Endometrial microvascular endothelial cells (primary cell): Measurements from ENCODE around the gene YIPF3. TPM values are rescaled to one million over a fixed set of nuclear protein-coding genes. Genes with fewer than 3 reads are reported as not detected.
"Not testable (repeated sequence)": the region's sequence is repeated elsewhere in the genome, so short reads cannot be mapped to it uniquely, and the experiment has no call there.

ENCODE experiments used
- in situ Hi-C: cut with HindIII; loops from 2 replicates; pipeline ENCODE4 v1.10.0; 2017; ENCODE audit warnings: low sequenced_read_pairs, low pct_unique_long_range_greater_than_20kb; ENCODE audit errors: inconsistent ontology term
- total RNA-seq: library from RNA; depleted of rRNA; stranded (reverse); fragments of >200 nt; gene quantifications from one replicate; pipeline ENCODE4 v1.2.3, GENCODE V29; 2015; ENCODE audit errors: inconsistent ontology term

YIPF3 gene
- 102 TPM for total RNA-seq

DNA sequence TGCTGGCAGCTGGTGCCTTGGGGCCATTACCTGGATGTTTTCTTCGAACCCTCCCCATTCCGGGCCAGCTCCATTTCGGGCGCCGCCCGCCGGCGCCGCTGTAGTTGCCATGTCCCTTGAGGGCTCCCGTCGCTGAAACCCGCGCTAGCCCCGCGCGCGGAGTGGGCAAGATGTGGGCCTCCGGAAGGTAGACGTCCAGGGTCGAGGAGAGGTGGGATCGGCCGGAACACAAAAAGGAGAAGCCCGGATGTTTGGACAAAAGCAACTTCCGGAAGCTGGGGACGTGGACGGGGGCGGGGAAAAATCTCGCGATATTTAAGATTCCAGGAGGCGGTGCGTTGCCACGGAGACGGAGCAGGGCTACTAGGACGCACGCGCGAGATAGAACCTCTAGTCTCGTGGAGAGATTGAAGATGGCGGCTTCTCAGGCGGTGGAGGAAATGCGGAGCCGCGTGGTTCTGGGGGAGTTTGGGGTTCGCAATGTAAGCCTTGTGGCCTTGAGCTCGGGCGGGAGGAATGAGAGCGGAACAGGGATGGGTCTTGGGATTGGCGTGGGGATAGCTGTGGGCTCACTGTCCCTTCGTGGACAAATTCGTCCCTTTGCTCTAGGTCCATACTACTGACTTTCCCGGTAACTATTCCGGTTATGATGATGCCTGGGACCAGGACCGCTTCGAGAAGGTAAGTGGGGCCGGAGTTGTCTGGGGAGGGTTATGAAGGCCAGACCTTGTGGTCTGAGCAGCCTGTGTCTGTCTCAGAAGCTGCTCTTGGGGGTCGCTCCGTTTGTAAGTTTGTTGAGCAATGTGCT lies at the start of gene YIPF3, which contains the start of gene POLR1C:
Gene YIPF3 (minus strand): TSS at position 230 of the 808 bp plus-strand sequence. CDS start 119 bp downstream, at position 111.
Gene POLR1C (plus strand): TSS at position 393 of the 808 bp plus-strand sequence. CDS start 21 bp downstream, at position 414.
- in situ Hi-C loops = no loop called here

DNA sequence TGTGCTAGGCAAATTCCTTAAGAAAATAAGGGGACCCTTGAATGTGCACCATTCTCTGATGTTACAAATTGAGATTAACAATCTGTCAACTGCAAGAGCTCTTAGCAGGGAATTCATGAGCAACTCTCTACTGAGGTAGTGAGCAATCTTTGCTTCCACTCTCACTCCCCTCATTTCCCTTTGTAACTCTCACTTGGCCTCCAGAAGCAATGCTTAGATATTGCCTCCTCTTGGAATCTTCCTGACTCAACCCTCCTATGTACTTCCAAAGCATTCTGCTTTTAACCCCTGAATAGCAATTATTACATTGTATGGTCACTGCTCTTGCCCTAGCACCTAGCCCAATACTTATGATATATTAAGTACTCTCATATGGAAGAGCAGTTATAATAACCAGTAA lies 42.6 kb upstream of the YIPF3 start:
- in situ Hi-C loops = no loop called here

- in situ Hi-C loops = not testable (repeated sequence)
Observed at GRCh38 chr6:43557620-43558019, 40.9 kb upstream of the YIPF3 start.

GRCh38 chr6:43547222-43547621 lies 30.5 kb upstream of the YIPF3 start:
- in situ Hi-C loops = no loop called here

GRCh38 chr6:43544461-43544860 lies 27.7 kb upstream of the YIPF3 start:
- in situ Hi-C loops = no loop called here

DNA sequence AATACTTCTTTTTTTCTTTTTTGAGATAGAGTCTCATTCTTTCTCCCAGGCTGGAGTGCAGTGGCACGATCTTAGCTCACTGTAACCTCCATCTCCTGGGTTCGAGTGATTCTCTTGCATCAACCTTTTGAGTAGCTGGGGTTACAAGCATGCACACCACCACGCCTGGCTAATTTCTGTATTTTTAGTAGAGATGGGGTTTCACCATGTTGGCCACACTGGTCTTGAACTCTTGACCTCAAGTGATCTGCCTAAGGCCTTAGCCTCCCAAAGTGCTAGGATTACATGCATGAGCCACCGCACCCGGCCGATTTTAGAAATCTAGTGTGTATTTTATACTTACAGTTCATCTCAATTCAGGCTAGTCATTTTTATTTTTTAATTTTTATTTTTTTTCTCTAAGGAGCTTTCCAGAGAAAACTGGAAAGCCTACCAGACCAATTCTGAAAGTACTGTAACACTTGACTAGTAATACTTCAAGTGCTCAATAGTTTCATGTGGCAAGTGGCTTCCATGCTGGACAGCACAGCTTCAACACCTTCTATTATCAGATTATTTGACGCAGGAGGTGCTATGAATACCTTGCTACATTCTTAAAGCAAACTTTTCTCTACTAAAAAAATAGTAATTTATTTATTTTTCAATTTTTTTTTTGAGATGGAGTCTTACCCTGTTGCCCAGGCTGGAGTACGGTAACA lies 25.2 kb upstream of the YIPF3 start:
- in situ Hi-C loops = no loop called here

GRCh38 chr6:43540507-43540906 lies 23.8 kb upstream of the YIPF3 start:
- in situ Hi-C loops = no loop called here

GRCh38 chr6:43539409-43539808 lies 22.7 kb upstream of the YIPF3 start:
- in situ Hi-C loops = not testable (repeated sequence)

GRCh38 chr6:43538986-43539385 lies 22.3 kb upstream of the YIPF3 start:
- in situ Hi-C loops = not testable (repeated sequence)

DNA sequence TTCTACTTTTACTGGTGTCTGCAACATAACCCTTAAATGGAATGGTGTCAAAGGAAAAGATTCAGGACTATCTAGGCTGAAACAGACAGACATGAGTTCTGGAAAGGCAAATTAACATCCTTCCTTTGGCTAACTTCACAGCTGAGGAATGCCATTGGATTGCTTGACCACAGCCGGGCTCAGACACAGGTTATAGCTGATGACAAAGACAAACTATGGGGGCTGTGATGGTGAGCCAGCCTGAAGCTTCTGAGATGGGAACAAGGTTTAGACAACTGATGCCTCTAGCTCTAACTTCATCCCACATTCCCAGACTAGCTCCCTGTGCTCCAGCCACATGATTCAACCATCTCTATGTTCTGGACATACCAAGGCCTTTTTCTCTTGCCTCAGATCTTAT lies 15.5 kb upstream of the YIPF3 start:
- in situ Hi-C loops = no loop called here

DNA sequence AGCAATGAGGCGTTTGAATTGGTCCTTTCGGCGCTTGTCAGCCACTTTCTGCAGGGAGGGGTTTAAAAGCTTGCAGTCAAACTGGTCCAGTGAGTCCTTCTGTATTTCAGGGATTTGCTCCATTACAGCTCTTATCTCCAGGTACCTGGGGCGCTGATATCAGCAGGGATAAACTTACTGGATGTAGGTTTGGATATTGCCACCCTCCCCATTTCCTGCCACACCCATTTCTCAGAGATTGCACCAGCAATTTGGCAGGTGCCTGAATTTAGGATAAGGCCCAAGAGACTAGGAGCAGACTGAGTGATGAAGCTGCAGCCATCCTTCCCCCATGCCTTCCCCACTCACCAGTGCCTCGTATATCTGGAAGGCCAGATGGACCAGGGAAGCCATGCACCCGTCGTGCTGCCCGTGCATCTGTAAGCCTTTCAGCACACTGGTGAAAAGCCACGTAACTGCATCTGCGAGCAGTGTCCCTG lies 7.8 kb upstream of the YIPF3 start:
- in situ Hi-C loops = no loop called here

DNA sequence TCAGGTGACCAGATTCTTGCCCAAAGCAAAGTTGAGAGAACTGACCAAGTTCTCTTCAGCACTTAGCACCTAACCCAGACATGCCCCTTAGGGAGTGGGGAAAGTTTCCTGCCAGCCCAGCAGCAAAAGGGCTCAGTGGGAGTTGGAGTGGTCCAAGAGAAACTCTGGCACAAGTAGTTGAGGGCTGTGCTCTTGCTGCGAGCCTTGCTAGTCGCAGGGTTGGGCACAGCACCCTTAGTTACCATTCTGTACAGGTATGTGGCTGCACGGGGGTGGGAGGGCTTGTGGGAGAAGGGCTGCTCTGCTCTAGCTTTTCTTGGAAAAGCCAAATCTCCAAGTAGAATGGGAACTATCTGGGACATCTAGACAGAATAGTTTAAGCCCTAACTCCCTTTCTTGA lies 6.6 kb upstream of the YIPF3 start:
- in situ Hi-C loops = no loop called here

GRCh38 chr6:43522547-43523261 lies 6.0 kb upstream of the YIPF3 start:
- in situ Hi-C loops = no loop called here

DNA sequence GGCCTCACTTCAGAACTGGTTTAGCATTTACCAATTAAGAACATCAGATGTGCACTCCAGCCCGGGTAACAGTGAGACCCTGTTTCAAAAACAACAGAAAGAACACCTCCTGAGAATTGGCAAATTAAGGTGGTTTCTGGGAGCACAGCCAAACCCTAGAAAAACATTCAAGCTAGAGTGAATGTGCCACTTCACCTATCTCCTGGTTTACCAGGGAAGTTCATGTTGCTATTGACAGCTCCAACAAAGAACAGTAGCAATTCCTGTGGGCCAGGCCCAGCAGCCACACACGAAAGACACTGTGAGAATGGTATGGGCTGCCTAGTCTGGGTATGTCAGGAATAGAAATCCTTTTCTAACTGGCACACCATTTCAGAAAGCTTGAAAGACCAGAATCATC lies 5.1 kb upstream of the YIPF3 start:
- in situ Hi-C loops = no loop called here

DNA sequence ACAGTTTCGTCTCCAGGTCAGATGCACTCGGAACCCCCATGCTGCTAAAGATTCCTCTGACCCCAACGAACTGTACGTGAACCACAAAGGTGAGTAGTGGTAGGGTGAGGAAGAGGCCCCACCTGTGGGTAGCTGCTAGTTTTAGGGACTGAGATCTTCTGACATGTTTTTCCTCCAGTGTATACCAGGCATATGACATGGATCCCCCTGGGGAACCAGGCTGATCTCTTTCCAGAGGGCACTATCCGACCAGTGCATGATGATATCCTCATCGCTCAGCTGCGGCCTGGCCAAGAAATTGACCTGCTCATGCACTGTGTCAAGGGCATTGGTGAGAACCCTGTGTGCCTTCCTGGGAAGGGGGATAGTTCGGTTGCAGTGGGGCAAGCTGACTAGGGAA lies 3.4 kb upstream of the YIPF3 start:
- in situ Hi-C loops = no loop called here

- in situ Hi-C loops = no loop called here
Observed at GRCh38 chr6:43517505-43518357, 1.0 kb upstream of the YIPF3 start.

DNA sequence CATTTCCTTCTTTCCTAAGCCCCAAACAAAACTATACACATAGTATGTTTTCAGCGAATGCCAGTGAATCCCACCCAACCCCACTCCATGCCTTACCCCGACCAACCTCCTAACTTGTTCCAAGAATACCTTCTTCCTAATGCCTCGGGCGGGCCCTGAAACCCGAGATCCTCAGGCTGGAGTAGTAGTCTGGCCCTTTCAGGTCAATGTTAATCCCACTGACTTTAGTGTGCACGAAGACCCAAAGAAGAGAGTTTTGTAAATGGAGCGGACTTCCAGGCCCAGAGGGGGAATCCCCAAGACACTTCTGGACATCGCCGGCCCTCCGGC lies 394 bp downstream of the YIPF3 start:
- in situ Hi-C loops = no loop called here

GRCh38 chr6:43515808-43516207 lies 918 bp downstream of the YIPF3 start:
- in situ Hi-C loops = no loop called here
